ENCODE data around the gene EXOC3L4. TPM values are rescaled to one million over a fixed set of nuclear protein-coding genes. Genes with fewer than 3 reads are reported as not detected.

Gene EXOC3L4
- total RNA-seq, 1 donor from 2014 or later: 2.5 TPM

DNA sequence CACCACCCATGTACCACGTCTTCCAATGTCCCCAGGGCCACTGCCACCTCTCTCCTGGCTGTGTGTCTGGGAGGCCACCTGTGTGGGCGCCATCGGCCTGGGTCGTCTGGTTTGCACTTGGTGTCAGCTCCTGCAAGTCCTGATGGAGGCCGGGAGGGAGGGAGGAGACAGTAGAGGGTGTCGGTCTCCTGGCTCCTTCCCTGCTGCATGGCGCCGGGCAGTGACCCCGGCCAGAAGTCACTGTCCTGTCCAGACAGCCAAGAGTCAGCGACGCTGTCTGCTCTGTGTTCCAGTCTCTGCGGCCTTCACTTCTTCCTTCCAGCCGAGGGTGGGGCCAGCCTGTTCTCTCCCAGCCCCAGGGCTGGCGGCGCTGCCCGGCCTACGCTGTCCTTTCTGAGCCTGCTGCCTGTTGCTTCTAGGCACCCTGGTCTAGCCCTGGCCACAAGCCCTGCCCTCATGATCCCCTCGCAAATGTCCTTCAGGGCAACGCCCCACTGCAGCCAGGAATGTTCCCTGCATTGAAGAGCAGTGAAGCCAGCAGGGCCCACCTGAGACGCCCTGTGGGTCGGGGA lies 23.5 kb upstream of the EXOC3L4 start:
- no peak for DNase-seq (ENCODE audit: low spot score)

DNA sequence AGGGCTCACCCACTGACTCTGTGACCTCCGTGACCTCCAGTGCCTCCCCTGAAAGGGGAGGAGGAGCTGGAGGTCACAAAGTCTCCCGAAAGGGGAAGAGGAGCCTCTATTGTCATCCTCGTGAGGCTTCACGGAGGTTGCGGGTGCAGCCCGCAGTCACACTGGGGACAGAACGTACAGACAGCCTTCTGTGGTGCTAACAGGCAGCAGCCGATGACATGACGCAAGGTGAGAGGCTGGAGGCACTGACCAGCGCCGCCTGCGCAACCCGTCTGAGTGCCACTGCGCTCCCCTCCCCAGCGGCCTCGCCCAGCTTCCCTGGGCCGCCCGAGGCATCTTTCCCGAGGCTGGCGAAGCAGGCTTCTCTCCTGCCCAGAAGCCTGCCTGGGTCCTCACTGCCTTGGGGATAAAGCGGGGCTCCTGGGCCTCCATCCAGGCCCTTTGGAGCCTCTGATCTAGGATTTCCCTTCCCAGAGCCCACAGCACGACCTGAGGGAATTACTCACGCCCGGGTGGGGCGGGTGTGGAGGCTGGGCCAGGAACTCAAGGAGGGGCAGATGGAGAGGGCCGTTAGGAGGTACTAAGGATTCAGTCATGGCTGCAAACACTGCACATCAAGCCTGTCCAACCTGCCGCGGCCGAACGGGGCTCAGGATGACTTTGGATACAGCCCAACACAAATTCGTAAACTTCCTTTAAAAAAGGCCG lies 22.8 kb upstream of the EXOC3L4 start:
- DNase-seq (ENCODE audit: low spot score): no peak

DNA sequence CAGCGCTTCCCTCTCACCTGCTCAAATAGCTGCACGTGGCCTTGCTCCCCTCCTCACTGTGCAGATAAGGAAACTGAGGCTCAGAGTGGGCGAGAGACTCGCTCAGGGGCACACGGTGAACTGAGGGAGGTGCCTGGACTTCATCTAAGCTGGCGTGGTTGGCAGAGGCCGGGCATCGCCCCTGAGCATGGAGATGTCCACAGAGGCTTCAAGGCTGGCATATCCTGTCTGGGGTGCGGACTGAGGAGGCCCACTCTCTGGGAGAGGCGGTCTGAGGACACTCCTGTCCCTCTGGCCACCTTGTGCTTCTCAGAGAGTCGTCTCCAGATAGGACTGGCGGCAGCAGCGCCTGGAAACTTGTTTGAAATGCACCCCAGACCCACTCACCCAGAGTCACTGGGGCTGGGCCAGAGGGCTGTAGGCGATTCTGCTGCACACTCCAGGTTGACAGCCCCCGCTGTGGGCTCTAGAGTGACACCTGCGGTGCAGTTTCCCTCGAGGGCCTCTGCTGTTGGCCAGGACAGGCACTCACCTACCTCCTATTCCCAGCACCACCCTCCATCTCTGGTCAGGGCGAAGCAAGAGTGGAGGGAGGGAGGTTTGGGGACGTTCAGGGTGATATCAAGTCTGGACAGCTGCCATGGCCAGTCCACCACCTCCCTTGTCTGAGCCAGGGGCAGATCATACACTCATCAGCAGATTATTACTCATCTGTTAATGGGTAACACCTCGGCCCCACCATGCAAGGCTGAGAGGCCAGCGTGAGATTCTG lies 21.7 kb upstream of the EXOC3L4 start:
- no peak for DNase-seq (ENCODE audit: low spot score)

DNA sequence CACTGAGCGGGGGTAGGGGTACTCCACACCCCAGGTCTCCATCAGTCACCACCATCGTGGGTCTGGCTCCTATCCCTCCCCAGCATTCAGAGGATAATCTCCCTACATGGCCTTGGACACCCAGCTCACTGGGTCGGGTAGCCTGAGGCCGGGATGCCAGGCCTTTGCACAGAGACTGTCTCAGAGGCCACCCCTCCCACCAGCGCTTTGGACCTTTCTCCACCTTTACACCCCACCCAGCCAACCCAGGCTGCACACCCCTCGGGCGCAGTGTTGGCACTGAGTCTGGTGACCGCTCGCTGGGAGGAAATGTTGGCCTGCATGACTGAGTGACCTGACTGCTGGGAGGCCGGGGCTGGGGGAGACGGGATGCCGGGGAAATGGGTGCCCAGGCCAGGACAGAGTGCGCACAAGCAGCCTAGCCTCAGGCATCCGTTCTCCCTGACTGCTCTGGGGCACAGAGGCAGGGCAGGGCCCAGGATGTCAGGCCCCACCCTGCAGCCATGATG lies 21.1 kb upstream of the EXOC3L4 start:
- no peak for DNase-seq (ENCODE audit: low spot score)

DNA sequence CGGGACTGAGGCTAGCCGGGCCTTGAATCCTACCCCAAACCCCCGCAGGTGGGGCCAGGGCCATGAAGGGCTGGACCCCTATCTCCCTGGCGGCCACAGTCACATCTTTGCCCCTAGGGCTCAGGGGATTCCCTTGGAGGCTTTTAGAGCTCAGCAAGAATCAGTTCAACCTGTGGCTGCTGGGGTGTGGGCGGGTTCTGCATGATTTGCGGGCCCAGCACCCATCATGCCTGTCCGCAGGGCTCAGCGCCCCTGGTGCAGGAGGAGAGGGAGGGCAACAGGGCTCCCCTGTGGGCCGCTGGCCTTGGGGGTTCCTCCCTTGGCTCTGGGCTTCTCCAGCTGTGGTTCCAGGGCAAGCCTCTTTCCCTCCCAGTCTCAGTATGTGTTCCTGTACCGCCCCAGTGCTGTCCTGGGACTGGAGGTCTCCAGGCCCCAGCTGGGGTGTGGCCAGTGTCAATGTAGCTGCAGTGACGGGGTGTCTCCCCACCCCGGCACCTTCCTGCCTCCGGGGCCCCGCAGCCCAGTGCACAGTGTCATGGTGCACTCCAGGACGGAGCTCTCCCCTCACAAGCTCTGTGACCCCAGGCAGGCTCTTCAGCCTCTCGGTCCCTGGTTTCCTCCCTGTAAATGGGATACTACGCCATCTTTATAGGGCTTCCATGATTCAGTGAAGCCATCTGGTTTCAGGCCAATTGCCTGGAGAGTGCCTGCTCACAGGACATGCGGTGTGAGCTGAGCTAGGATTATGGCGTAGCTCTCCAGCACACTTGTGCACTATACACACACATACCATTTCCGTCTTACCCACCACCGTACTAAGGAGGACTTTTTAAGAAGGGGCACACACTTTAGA lies 20.4 kb upstream of the EXOC3L4 start:
- DNase-seq (ENCODE audit: low spot score): no peak

DNA sequence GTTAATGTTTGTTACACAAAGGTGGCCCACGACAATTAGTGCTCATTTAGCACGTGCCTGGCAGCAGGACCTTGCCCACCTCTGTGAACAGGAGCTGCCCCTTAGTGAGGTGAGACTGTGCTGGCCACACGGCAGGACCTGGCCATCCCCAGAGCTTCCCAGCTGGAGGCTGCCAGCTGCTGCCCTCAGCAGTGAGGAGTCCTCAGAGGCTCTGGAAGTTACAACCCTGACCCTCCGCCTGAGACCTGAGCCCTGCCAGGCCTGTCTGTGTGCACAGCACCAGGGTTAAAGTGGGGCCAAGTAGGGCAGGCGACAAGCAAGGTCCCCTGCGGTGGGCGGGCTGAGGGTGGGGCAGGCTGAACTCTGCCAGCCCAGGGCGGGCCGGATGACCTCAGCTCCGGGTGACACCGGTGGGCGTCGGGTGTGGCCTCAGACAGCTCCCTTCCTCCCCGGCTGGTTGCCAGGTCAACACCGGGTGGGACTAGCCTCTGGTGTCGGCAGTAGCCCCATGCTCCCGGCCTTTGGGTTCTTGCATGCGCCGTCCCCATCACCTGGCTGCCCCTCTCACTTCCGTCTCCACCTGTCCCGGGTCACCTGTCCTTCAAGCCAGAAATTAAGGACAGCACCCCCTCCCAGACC lies 19.7 kb upstream of the EXOC3L4 start:
- no peak for DNase-seq (ENCODE audit: low spot score)

DNA sequence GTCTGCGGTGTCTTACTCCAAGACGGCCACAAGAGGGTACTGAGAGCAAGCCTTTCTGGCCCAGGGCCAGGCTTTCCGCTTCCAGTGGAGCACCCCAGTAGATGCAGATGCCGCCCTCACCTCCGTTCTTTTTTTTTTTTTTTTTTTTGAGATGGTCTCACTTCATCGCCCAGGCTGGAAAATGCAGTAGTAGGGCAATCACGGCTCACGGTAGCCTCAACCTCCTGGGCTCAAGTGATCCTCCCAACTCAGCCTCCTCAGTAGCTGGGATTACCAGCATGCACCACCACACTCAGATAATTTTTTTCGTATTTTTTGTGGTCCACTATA lies 16.1 kb upstream of the EXOC3L4 start:
- peak; percentile 80 for DNase-seq (ENCODE audit: low spot score)

DNA sequence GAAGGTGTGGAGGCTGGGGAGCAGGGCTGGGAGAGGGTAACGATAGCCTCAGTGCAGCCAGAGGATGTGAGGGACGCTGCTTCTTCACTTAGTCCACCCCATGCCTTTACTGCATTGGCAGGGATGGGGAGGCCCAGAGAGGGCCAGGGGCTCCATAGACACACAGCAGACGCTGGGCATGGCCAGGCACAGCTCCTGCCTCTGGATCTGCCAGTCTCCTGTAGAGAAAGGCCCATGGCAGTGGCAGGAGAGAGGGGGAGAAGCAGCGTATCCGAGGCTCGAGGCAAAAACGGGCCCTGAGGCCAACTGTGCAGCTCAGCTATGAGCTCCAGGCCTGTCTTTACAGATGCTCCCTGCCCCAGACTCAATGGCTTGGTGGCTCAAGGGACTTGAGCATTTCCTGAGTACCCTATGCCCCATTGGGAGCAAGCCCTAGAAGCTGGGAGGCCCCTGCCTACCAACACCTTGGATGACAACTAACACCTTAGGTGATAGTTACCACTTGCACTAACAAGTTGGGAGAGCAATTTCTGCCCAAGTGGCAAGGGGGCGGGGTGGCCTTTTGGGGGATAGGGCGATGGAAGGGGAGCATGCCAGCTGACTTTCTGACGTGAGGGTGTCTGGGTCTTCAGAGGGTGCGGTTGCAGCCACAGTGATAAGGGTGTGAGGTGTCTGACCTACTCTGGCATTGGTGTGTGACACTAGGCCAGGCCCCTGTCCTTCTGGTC lies 15.5 kb upstream of the EXOC3L4 start:
- DNase-seq (ENCODE audit: low spot score): no peak

DNA sequence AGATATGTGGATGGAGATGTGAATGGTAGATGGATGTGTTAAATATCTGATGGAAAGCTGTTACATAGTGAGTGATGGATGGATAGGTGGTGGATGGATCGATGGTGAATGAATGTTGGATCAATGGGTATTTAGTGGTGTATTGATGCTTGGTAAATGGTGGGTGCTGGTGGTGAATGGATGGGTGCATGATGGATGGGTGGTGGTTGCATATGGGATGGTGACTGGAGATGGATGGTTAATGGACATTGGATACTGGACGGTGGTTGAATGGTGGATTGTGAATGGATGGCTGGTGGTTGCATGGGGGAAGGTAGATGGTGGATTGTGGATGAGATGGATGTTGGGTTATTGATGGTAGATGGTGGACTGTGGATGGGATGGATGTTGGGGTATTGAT lies 12.6 kb upstream of the EXOC3L4 start:
- no peak for DNase-seq (ENCODE audit: low spot score)

DNA sequence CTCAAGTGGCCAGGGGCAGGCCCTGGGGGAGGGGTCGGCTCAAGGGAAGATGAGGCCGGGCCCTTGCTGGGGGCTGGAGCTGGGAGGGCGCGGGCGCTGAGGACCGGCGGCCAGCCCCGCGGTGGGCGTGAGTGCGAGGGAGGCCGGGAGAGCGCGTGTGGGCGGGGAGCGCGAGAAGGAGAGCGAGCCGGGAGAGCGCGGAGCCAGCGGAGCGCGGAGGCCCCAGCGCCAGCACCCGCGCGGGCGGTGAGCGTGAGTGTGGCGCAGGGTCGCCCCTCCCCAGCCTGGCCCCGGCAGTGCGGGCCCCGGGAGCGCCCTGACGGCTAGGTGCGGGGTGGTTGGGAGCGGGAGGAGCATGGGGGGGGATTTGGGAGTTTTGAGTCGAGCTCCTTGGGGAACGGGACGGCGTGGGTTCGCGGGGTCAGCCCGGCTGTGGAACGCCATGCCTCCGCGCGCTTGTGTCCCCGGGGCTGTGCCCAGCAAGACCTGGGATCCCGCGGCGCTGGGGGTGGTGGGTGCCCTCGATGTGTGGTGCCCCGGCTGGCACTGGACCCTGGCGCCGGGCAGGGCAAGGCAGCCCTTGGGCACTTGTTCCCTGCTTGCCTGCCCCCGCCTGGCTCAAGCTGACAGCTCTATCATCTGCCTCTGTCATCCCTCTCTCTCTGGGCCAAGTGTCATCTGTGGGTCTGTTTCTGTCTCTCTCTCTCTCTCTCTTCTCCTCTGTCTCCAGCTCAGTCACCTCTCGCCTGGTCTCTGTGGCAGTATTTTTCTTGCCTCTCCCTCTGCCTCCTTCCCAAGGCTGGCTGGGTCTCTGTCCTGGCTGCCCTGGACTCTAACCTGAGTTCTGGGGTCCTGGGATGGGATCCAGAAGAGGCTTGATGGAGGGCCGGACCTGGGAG lies 10.3 kb upstream of the EXOC3L4 start, which contains the start of gene LBHD2:
Gene LBHD2, plus strand, starts transcription at position 190 of the 899 bp plus-strand sequence. CDS start 1,803 bp downstream, outside the sequence.
- DNase-seq (ENCODE audit: low spot score): no peak

DNA sequence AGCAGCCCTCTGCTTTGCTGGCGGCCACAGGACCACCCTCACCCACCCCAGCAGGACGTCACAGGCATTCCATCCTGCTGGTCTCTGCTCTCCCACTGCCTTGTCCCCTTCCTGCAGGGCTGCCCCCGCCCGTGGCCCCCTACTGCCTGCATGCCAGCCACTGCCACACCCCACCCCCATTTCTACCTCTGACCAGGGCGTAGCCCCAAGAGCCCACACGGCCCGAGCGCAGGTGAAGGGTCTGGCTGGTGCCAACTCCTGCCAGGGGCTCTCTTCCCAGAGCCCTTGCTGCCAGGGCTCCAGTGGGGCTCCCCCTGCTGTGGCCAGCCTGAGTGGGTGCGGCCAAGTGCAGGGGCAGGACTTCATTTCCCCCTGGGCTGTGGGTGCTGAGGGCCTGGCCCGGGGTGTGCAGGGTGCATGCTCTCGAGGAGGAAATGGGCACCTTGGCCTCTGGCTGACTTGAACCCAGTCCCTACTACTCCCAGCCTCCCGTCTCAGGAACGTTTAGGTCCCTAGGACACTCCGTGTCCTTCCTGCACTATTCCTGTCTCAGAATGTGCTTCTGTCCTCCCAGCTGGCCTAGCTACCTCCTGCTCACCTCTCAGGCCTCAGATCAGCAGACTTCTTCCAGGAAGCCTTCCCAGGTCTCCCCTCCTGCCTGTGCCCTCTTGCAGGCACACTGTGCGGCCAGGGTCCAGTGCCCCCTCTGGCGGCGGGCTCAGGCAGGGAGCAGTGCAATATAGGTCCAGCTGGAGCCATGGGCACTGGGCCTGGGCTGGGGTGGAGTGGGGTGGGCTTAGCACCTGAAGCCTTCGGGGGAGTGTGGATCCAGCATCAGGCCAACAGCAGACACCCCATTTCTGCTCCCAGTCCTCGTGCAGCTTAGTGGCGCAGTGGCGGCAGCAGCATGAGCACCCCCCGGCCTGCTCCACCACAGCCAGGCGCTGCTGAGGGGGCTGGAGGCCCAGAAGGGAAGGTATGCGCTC lies 9.1 kb upstream of the EXOC3L4 start:
- DNase-seq (ENCODE audit: low spot score): no peak

DNA sequence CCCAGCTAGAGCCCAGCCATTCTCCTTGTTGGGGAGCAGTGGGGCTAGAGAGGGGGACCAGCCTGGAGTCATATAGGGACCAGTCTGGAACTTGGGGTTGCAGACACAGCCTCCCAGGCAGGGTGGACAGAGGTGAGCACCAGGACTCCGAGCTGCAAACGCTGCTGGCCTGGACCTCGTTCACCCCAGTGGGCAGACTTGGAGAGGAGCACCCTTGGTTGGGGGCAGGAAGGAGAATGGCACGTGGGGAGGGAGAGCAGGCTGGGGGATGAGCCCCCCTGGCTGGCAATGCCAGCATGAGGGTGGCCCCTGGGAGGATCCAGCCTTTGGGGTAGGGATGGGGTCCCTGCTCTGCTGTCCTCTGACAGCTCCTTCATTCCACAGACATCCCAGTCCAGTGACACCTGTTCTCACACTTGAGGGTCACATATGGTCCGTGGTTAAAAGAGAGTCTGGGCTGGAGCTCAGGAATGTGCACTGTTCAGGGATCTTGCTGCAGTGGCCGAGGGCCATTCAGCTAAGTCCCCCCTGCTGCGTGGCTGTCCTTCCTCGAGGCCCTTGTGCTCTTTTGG lies 7.7 kb upstream of the EXOC3L4 start:
- DNase-seq (ENCODE audit: low spot score): no peak

DNA sequence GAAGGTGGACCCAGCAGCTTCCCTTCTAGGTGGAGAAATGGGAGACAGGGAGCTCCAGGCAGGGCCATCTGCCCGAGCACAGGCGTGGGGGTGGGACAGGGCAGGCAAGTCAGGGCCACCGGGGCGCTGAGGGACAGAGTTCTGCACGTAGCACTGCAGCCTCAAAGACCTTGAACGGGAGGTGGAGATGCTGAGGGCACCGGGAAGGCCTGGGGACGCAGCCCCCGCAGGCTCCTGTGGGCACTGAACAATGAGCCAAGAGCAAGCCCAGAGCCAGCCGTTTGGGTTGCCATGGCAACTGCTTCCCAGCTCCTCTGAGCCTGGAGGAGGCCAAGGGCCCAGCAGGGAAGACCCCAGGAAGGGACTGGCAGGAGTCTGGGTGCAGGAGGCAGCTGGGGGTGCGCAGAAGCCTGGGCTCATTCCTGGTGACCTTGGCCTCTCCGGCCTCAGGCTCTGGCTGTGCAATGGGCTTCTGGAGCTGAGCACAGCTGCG lies 7.1 kb upstream of the EXOC3L4 start:
- DNase-seq (ENCODE audit: low spot score): no peak

DNA sequence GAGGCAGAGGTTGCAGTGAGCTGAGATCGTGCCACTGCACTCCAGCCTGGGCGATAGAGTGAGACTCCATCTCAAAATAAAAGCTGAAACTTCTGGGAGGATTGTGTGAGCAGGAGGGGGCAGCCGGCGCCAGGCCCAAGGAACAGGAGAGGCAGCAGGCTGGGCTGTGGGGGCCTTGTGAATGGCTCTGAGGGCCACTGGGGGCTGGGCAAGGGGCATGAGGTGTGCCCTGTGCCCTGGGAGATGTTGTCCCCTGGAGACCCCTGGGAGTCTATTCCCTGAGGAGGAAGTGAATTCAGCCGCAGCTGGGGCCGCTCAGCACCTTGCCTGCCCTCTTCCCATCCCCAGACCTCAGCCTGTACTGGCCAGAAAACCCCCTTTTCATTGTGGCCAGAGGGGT lies 5.6 kb upstream of the EXOC3L4 start:
- DNase-seq (ENCODE audit: low spot score): no peak

DNA sequence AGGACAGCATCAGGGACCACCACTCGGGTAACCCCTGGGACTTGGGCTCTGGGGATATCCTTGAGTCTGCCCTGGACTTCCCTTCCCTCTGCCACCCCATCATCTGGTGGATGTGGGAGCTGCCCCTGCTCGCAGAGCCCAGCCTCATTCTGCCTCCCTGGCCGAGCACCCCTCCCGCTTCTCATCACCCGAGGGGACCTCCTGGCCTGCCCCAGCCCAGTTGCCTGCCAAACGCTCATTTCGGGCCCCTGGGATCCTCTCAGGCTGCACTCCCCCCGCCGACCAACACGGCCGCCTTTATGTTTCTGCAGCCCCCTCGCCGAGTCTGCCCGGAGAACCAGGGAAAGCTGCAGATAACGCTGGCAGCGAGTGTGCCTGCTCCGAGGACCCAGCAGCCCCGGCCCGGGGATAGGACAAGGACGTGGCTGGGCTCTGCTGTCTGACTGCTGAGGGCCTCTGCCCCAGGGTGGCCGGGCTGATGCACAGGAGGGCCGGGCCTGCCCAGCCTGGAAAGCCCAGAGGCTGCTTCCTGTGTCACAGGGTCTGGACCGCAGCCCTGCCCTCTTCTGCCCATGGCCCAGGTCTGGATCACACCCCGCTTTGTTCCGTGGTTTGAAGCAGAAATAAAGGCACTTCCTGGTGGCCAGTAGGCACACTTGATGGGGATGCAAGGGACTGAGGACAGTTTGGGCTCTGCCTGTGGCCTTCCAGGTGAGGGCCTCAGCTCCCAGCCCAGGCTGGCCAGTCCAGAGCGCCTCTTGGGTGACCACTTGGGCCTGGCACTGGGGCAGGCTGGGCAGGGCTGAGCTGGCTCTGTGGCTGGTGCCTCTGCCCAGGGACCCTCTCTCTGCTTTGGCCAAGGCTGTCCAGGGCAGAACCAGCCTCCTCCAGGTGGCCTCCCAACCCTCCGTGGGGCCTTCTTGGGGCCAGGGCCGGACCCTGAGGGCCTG lies 4.9 kb upstream of the EXOC3L4 start:
- DNase-seq (ENCODE audit: low spot score): no peak

DNA sequence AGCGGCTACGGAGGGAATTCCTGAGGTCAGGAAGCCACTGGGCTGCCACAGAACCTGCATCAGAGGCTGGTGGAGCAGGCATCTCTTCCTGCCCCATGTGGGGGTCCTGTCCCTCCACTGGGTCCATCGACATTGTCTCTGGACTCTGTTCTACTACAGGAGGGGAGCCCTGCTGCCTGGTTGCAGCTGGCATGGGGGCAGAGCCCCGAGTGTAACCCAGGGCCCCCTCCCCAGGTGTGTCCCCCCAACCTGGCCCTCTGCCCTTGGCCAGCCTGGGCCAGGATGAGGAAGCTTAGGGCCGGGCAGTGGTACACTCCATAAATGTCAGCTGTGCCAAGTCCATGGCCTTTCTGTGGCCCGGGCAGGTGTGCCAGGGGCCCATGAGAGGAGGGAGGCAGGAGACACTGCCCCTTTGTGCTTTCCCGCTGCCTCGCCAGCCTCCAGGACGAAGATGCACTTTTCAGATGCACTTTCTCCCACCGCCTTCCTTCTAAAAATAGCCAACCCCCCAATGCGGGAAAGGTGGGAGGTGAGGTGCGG lies 4.0 kb upstream of the EXOC3L4 start:
- DNase-seq (ENCODE audit: low spot score): no peak
